Muscle of leg (tissue), 11 donors: ENCODE data around the gene FOXO4. TPM values are rescaled to one million over a fixed set of nuclear protein-coding genes. Genes with fewer than 3 reads are reported as not detected.

Experiments used
- DNase-seq: peaks from one replicate; pipeline ENCODE4 v3.0.0; 2013
- H3K27ac ChIP-seq: one replicate; pipeline ENCODE4 v1.5.1; 2013; ENCODE audit warnings: mild to moderate bottlenecking, low read length, control low read depth
- H3K27me3 ChIP-seq: one replicate; pipeline ENCODE4 v1.6.1; 2013; ENCODE audit warnings: low read length; ENCODE audit not compliant: control insufficient read depth, insufficient read depth
- H3K36me3 ChIP-seq: one replicate; pipeline ENCODE4 v1.6.1; 2013; ENCODE audit warnings: low read length; ENCODE audit not compliant: control insufficient read depth, insufficient read depth
- H3K4me1 ChIP-seq: one replicate; pipeline ENCODE4 v1.6.1; 2013; ENCODE audit warnings: low read length; ENCODE audit not compliant: control insufficient read depth, insufficient read depth
- H3K4me3 ChIP-seq: one replicate; pipeline ENCODE4 v1.5.1; 2013; ENCODE audit warnings: low read length, control low read depth
- H3K9me3 ChIP-seq: replicated peaks from 2 replicates; pipeline ENCODE4 v1.6.1; 2013; ENCODE audit warnings: low read depth, low read length; ENCODE audit not compliant: control insufficient read depth
- WGBS: methylation state at CpG from one replicate; pipeline ENCODE4 v1.1.5; 2013; ENCODE audit warnings: missing lambda C conversion rate; ENCODE audit not compliant: insufficient coverage; 5-methylcytosine and 5-hydroxymethylcytosine counted together
- polyA plus RNA-seq, 8 donors: library from polyadenylated mRNA; unstranded; fragments of 120-200 nt; gene quantifications; one replicate each; pipeline versions ENCODE4 v1.2.1 to v1.2.3, GENCODE V29; 2013; ENCODE audit warnings: inconsistent platforms in 1 of 8, low replicate concordance in 1 of 8; ENCODE audit not compliant: insufficient read length in 8 of 8, insufficient read depth in 1 of 8
- total RNA-seq: library from RNA; stranded (reverse); fragments of 120-200 nt; gene quantifications from one replicate; pipeline ENCODE4 v1.2.4, GENCODE V29; 2013

Gene FOXO4
- total and polyA plus RNA-seq, 9 donors, result 18.8 to 36.8 (median 31.4) TPM

DNA sequence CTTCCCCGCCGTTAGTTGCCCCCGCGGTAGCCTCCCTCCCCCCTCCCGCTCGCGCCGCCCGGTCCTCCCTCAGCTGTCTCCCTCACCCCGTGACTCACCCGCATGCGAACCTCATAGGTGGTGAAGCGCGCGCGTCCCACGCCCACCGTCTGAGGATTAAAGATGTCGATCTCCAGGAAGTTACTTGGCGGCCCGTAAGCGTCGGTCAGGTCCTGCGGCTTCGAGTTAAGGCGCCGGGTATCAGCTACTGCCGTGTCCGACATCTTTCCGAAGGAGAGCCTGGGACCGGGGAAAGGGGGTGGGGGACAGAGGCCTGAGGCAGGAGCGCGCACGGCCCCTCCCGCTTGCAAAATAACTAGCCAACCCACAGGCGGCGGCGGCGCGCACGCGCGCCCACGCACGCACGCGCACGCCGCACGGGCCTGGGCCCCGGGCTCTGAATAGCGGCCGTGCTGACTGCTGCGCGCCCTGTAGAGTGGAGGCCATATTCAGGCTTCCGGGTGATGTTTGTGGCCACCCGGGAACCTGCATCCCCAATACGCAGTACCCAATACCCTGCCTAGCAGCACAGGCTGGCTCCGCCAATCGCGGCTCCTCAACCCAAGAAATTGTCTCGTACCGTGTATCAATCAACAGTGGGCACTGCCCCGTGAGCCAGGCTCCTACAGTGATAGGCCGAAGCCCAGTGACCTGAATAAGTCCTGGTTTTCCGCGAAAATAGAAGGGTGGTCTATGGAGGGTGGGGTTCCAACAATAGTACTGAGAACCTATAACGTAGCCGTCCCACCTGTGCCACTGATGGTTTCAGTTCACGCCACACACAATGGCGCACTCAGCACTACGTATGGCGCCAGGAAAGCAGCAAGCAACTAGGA, 27.4 kb upstream of the FOXO4 start, which contains the start of gene SNX12:
Gene SNX12, minus strand, starts transcription at position 291 of the 875 bp plus-strand sequence. Its CDS starts 28 bp downstream, at position 263.
- peak; percentile 97 for DNase-seq
- 33% methylated on average over 71 of the region's 73 CpGs for whole genome bisulfite sequencing
- H3K4me1 ChIP-seq, result no peaks in the 10 kb centered on the region

DNA sequence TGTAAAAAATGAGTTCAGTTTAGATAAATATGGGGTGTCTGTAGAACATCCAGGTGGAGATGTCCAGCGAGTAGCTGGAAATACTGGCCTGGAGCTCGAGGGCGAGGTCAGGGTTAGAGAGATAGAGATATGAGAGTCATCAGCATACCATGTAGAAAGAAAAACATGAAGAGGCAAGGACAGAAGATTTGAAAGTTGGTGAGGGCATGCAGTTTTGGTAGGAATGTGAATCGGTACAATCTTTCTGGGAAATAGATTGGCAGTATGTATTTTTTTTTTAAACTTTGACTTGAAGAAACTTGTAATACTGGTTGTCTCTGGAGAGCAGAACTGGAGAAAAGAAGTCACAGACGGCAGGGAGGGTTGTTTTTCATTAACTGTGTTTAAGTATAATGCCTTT, 25.1 kb upstream of the FOXO4 start:
- H3K36me3 ChIP-seq, result no peaks in the 10 kb centered on the region
- no peaks in the 10 kb centered on the region for H3K9me3 ChIP-seq
- DNase-seq, result no peak
- 57% methylated on average over 3 of the region's 5 CpGs for WGBS
- no peak overlapping the region for H3K27ac ChIP-seq
- H3K4me1 ChIP-seq, result no peaks in the 10 kb centered on the region
- H3K27me3 ChIP-seq, result peaks cover 2% of the 10 kb centered on the region
- no peak overlapping the region for H3K4me3 ChIP-seq

More for the DNA sequence above, 27.4 kb upstream of the FOXO4 start, which contains the start of gene SNX12:
- peak within 1 kb of the TSS; percentile 90 for H3K27ac ChIP-seq
- no peaks in the 10 kb centered on the region for H3K9me3 ChIP-seq
- H3K27me3 ChIP-seq, result peaks cover 2% of the 10 kb centered on the region
- peak within 1 kb of the TSS; percentile 66 for H3K4me3 ChIP-seq
- H3K36me3 ChIP-seq, result no peaks in the 10 kb centered on the region

DNA sequence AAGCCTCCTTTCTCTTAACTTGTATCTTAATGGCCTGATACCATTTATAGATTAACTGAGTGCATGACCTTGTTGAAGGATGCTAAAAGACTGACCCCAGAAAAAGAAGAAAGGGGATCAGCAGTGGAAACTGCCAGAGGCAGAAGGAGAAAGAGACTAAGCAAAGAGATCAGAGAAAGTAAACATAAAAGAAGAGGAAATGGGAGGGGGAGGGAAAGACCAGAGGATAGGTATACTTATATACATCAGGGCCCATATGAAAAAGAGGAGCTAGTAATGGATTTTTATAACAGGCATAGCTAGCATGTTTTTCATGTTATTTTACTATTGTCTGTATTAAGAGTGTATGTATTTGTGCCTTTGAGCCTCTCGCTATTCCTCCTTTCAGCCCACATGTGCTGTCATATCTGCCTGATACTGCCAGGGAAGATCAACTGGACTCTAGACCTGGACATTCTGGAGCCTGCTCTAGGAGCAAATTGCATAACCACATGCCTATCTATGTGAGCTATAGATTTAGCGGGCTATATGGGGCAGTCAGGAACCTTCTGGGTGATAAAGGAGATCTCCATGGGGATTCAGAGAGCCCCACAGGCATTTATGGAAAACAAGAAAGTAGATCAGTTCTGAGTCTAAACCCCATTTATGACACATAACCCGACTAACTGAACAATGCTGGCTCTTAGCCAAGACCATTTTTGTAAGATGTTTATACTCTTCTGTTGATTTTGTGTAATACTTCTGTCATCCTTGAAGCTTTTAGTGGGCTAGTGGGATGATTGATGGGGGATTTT, 14.1 kb upstream of the FOXO4 start:
- Histone ChIP-seq H3K4me1 (no peaks in the 10 kb centered on the region), H3K36me3 (no peaks in the 10 kb centered on the region), H3K27me3 (peaks cover 2% of the 10 kb centered on the region), H3K4me3 (no peak overlapping the region), H3K9me3 (no peaks in the 10 kb centered on the region), H3K27ac (no peak overlapping the region)
- DNase-seq, result no peak
- WGBS, result no CpG with 5 or more reads among the region's 3 CpGs

DNA sequence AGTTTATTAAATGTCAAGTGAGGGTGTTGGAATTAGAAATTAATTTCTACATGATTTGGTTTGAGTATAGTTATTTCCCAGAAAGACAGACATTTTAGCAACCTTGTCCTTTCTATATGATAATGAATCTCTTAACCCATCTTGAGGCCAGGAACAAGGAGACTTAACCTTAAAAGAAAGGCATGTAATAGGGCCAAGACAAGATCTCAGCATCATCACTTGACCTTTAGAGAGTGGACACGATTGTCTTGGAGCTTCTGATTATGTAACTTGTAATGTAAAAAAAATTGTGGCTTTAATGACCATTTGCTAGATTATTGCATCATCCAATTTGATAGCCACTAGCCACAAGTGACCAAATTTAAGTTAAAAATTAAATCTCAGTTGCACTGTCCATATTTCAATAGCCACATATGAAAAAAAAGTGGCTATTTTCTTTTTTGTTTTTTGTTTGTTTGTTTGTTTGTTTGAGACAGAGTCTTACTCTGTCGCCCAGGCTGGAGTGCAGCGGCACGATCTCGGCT, 13.5 kb upstream of the FOXO4 start:
- no peaks in the 10 kb centered on the region for H3K36me3 ChIP-seq
- H3K9me3 ChIP-seq, result no peaks in the 10 kb centered on the region
- no peak overlapping the region for H3K4me3 ChIP-seq
- peaks cover 2% of the 10 kb centered on the region for H3K27me3 ChIP-seq
- H3K4me1 ChIP-seq, result no peaks in the 10 kb centered on the region
- 80% methylated on average over 1 of the region's 5 CpGs for WGBS
- no peak for DNase-seq
- H3K27ac ChIP-seq, result no peak overlapping the region

DNA sequence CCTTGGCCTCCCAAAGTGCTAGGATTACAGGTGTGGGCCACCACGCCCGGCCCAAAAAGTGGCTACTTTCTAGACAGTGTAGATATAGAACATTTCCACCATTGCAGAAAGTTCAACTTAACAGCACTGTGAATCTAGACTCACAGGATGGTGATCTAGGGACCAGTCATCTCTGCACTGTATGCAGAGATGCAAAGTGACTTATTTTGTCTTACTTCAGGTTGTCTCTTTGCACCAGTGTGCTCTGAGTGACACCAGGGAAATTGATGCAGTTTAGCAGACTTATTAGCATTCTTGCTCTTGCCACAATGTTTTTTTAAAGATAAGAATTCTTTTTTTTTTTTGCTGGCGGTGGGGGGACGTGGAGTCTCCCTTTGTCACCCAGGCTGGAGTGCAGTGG, 12.8 kb upstream of the FOXO4 start:
- H3K36me3 ChIP-seq, result no peaks in the 10 kb centered on the region
- no peak overlapping the region for H3K4me3 ChIP-seq
- no peak for DNase-seq
- H3K4me1 ChIP-seq, result no peaks in the 10 kb centered on the region
- peaks cover 2% of the 10 kb centered on the region for H3K27me3 ChIP-seq
- H3K27ac ChIP-seq, result no peak overlapping the region
- 60% methylated on average over 1 of the region's 4 CpGs for WGBS
- H3K9me3 ChIP-seq, result no peaks in the 10 kb centered on the region

DNA sequence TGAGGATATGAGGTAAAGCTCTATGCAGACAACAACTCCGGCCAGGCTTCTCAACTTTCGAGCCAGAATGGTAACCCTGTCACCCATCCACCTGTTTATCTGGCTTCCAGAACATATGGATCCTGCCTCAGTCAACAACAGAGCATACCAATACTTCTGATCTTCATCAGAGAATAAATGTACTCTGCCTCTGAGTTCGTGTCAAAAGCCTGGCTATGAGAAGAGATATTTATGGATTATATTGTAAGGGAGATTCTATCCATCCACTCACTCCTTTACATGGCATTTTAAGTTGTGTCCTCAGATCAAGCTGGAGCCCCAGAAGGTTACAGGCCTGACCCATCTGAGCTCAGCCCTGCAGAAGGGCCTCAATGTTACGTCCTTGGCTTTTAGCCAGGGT, 9.8 kb upstream of the FOXO4 start:
- no peak overlapping the region for H3K27ac ChIP-seq
- H3K27me3 ChIP-seq, result peaks cover 2% of the 10 kb centered on the region
- no peaks in the 10 kb centered on the region for H3K9me3 ChIP-seq
- H3K4me1 ChIP-seq, result no peaks in the 10 kb centered on the region
- H3K4me3 ChIP-seq, result no peak overlapping the region
- no peak for DNase-seq
- no peaks in the 10 kb centered on the region for H3K36me3 ChIP-seq
- WGBS, result 83% methylated on average over 2 of the region's 4 CpGs

DNA sequence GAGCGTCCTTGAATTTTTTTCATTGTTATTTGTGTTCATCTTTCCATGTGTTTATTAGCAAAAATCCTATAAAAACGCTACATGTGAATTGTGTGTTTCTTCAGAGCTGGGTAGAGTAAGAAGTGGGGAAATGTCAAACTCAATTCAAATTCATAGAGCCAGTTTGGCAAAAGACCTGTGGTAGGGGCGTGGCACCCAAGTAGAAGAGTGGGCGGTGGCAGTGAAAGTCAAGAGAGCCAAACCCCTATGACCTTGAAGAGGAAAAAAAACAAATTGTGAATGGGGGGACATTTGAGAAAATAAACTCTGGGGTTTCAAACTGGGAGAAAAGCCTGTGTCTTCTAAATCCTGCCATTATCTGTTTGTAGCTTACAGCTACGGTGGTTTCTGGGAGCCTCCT, 4.4 kb upstream of the FOXO4 start:
- Histone ChIP-seq H3K4me3 (no peak overlapping the region), H3K36me3 (no peaks in the 10 kb centered on the region), H3K27ac (no peak overlapping the region), H3K27me3 (peaks cover 7% of the 10 kb centered on the region), H3K4me1 (peaks cover 2% of the 10 kb centered on the region), H3K9me3 (no peaks in the 10 kb centered on the region)
- WGBS, result 80% methylated on average over 1 of the region's 5 CpGs
- DNase-seq, result no peak

DNA sequence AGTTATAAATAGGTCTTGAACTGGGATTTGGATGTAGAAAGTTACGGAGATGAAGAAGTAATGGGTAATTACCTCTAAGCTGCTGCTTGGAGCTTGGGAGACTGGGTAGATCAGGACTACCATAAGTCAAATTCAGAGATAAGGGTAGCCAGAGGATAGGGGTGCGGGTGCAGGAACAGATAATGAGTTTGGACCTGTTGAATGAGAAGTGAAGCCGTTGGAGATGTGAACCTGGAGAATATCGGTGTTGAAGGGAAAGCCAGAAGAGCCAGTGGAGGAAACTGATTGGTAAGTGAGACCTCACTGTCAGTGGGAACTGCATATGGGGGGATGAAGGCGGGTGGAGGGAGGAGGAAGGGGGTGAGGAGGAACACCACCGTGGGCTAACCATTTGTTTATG, 618 bp upstream of the FOXO4 start:
- Histone ChIP-seq H3K9me3 (no peaks in the 10 kb centered on the region), H3K27me3 (peaks cover 21% of the 10 kb centered on the region), H3K4me1 (peaks cover 13% of the 10 kb centered on the region), H3K4me3 (peak overlapping the region; percentile 62), H3K27ac (no peak overlapping the region), H3K36me3 (no peaks in the 10 kb centered on the region)
- WGBS, result 47% methylated on average over 4 of the region's 6 CpGs
- no peak for DNase-seq

DNA sequence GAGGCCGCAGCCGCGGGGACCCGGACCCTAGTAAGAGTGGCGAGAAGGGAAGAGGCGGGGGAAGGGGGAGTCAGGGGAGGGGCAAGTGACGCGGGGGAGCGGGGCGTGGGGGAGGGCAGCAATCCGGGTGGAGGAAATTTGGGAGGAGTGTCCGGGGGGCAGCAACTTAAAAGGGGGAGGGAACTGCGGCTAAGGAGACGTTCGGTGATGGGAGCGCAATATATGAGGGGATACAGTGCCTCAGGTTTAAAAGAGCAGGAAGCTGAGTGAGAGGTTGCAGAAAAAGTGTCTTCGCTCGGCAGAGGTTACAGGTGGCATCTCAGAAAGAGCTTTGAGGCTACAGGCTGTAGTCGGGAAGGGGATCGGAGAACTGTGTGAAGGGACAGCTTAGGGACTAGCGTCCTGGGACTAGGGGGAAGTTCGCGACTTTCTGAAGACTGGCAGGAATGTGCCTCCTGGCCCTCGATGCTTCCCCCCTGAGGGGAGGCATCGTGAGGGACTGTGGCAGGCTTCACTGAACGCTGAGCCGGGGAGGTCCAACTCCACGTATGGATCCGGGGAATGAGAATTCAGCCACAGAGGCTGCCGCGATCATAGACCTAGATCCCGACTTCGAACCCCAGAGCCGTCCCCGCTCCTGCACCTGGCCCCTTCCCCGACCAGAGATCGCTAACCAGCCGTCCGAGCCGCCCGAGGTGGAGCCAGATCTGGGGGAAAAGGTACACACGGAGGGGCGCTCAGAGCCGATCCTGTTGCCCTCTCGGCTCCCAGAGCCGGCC, 519 bp downstream of the FOXO4 start:
- Histone ChIP-seq H3K4me1 (peaks cover 22% of the 10 kb centered on the region), H3K36me3 (no peaks in the 10 kb centered on the region), H3K27ac (peak overlapping the region; percentile 89), H3K4me3 (peak overlapping the region; percentile 62), H3K27me3 (peaks cover 24% of the 10 kb centered on the region), H3K9me3 (no peaks in the 10 kb centered on the region)
- peak; percentile 81 for DNase-seq
- 23% methylated on average over 43 of the region's 46 CpGs for WGBS
